ENCODE measurements around the gene UNC13A. TPM values are rescaled to one million over a fixed set of nuclear protein-coding genes. Genes with fewer than 3 reads are reported as not detected.

Gene UNC13A
- total and polyA plus RNA-seq, 2 of the 13 experiments (the other 11 are each of a cell fraction or from before 2014, with no cell fraction given), result 0.11 to 0.45 TPM

- TF ChIP-seq SNAPC4 (CRISPR knock-in tag; IDR thresholded peaks at IDR 0.05), result peak; percentile 25; the same call in 1 of the 2 replicates
- TF ChIP-seq SMARCE1 (IDR thresholded peaks at IDR 0.05; ENCODE audit: borderline replicate concordance), result no peak
- no peak; the same call in 1 of the 2 replicates for TF ChIP-seq ZFP41 (CRISPR knock-in tag; IDR thresholded peaks at IDR 0.05; ENCODE audit: borderline replicate concordance)
- no peak for TF ChIP-seq THYN1 (CRISPR knock-in tag; IDR thresholded peaks at IDR 0.05; ENCODE audit: borderline replicate concordance, low read depth)
- no peak for TF ChIP-seq PRDM4 (CRISPR knock-in tag; IDR thresholded peaks at IDR 0.05; ENCODE audit: borderline replicate concordance)
- no peak for TF ChIP-seq ZNF510 (CRISPR knock-in tag; IDR thresholded peaks at IDR 0.05; ENCODE audit: low read depth)
- TF ChIP-seq HMGA1 (CRISPR knock-in tag; conservative IDR thresholded peaks at IDR 0.05), result no peak
- no peak for TF ChIP-seq TEF (CRISPR knock-in tag; IDR thresholded peaks at IDR 0.05)
- no peak for TF ChIP-seq RORA (CRISPR knock-in tag; IDR thresholded peaks at IDR 0.05)
- peak; percentile 67; the same call in 1 of the 2 replicates for TF ChIP-seq ZNF501 (CRISPR knock-in tag; IDR thresholded peaks at IDR 0.05)
- no peak for TF ChIP-seq ZNF800 (CRISPR knock-in tag; IDR thresholded peaks at IDR 0.05)
- no peak for TF ChIP-seq ZNF17 (CRISPR knock-in tag; IDR thresholded peaks at IDR 0.05)
- no peak for TF ChIP-seq ZMAT3 (CRISPR knock-in tag; conservative IDR thresholded peaks at IDR 0.05)
- no peak for TF ChIP-seq ZFAT (CRISPR knock-in tag; conservative IDR thresholded peaks at IDR 0.05)
- TF ChIP-seq DDIT3 (CRISPR knock-in tag; IDR thresholded peaks at IDR 0.05), result no peak
Measured at GRCh38 chr19:17555929-17556813, 132.0 kb downstream of the UNC13A start (continued).

Measured in HepG2 (cell line).